GM03348 (cell line): ENCODE measurements around the gene KRTAP20-3.

ENCODE experiments used
- DNase-seq: peaks from one replicate; pipeline ENCODE4 v3.0.0; 2012; ENCODE audit warnings: low spot score

Gene KRTAP20-3

GRCh38 chr21:30684506-30684905, 41.8 kb downstream of the KRTAP20-3 start:
- DNase-seq = no peak

GRCh38 chr21:30689822-30690221, 47.2 kb downstream of the KRTAP20-3 start:
- no peak for DNase-seq
